H1 (cell line): ENCODE measurements around the gene RPL22L1. TPM values are rescaled to one million over a fixed set of nuclear protein-coding genes. Genes with fewer than 3 reads are reported as not detected.

Source experiments
- CTCF ChIA-PET: fragments of 300-600 bp; sonication (Branson Sonifier 250); formaldehyde crosslinking; loops from one replicate; lab custom pipeline; 2021; ENCODE audit not compliant: partially characterized antibody; lab: Charles Lee
- POLR2A ChIA-PET: fragments of 300-600 bp; sonication (Branson Sonifier 250); formaldehyde crosslinking; loops from one replicate; lab custom pipeline; 2021; ENCODE audit warnings: inconsistent platforms; ENCODE audit not compliant: partially characterized antibody; lab: Charles Lee
- DNase-seq, 2 experiments: peaks; one replicate each; pipeline versions ENCODE4 v3.0.0 to v3.0.0-alpha.2; 2010 to 2022; ENCODE audit warnings: low spot score in 2 of 2, low read depth in 1 of 2, mixed read lengths in 1 of 2
- FAIRE-seq: peaks from 2 replicates; lab custom pipeline; 2011; peaks lifted over from hg19 to GRCh38; lab: Jason Lieb, UNC
- H2AFZ ChIP-seq: 2 replicates; pipeline ENCODE4 v1.8.1; 2012; ENCODE audit warnings: low read length, inconsistent platforms
- H2AK5ac ChIP-seq: 2 replicates; pipeline ENCODE4 v1.6.1; 2013; ENCODE audit warnings: low read depth, low read length
- H2BK120ac ChIP-seq: replicated peaks from 2 replicates; pipeline ENCODE3; 2013; ENCODE audit warnings: low read depth, low read length, inconsistent platforms
- H2BK12ac ChIP-seq: 2 replicates; pipeline ENCODE4 v1.6.1; 2013; ENCODE audit warnings: low read depth, low read length
- H2BK15ac ChIP-seq: 2 replicates; pipeline ENCODE4 v1.6.1; 2013; ENCODE audit warnings: low read length
- H2BK20ac ChIP-seq: 2 replicates; pipeline ENCODE4 v1.6.1; 2013; ENCODE audit warnings: low read length
- H2BK5ac ChIP-seq: 2 replicates; pipeline ENCODE4 v1.6.1; 2013; ENCODE audit warnings: low read depth, low read length
- H3K14ac ChIP-seq: 2 replicates; pipeline ENCODE4 v1.6.1; 2013; ENCODE audit warnings: inconsistent platforms; ENCODE audit not compliant: insufficient read length
- H3K18ac ChIP-seq: 2 replicates; pipeline ENCODE4 v1.6.1; 2013; ENCODE audit warnings: low read length; ENCODE audit errors: extremely low read depth
- H3K23ac ChIP-seq: 2 replicates; pipeline ENCODE4 v1.6.1; 2013; ENCODE audit warnings: inconsistent platforms; ENCODE audit not compliant: insufficient read length
- H3K23me2 ChIP-seq: 2 replicates; pipeline ENCODE4 v1.6.1; 2013; ENCODE audit warnings: low read depth, low read length
- H3K27ac ChIP-seq: 2 replicates; pipeline ENCODE4 v1.6.1; 2011; ENCODE audit warnings: low read depth, low read length, inconsistent platforms
- H3K27me3 ChIP-seq, 4 experiments: replicated peaks in 1 of 4; 1 replicate in 1 of 4; 2 replicates in 3 of 4; pipeline versions ENCODE4 v1.6.1 to v1.8.1; 2011 to 2013; ENCODE audit warnings: low read length in 3 of 4, mild to moderate bottlenecking in 3 of 4, inconsistent platforms in 2 of 4, mixed read lengths in 2 of 4, moderate library complexity in 1 of 4; ENCODE audit not compliant: control insufficient read depth in 3 of 4, insufficient read depth in 3 of 4; ENCODE audit errors: extremely low read depth in 1 of 4
- H3K36me3 ChIP-seq, 4 experiments: 2 replicates each; pipeline versions ENCODE4 v1.6.1 to v1.8.1; 2011 to 2013; ENCODE audit warnings: mild to moderate bottlenecking in 4 of 4, low read length in 3 of 4, moderate library complexity in 2 of 4, control low read depth in 1 of 4, inconsistent platforms in 1 of 4; ENCODE audit not compliant: insufficient read depth in 4 of 4, control insufficient read depth in 2 of 4
- H3K4ac ChIP-seq: replicated peaks from 2 replicates; pipeline ENCODE3; 2013; ENCODE audit warnings: low read length, low read depth, mixed read lengths, inconsistent platforms; ENCODE audit not compliant: insufficient read length
- H3K4me1 ChIP-seq, 4 experiments: replicated peaks in 1 of 4; 1 replicate in 1 of 4; 2 replicates in 3 of 4; pipeline versions ENCODE4 v1.6.1 to v1.8.1; 2011 to 2013; ENCODE audit warnings: low read length in 3 of 4, inconsistent platforms in 2 of 4, mixed read lengths in 1 of 4; ENCODE audit not compliant: insufficient read depth in 4 of 4, control insufficient read depth in 3 of 4
- H3K4me2 ChIP-seq, 2 experiments: 2 replicates each; pipeline versions ENCODE4 v1.6.1 to v1.8.1; 2011 to 2013; ENCODE audit warnings: low read depth in 2 of 2, low read length in 2 of 2, control low read depth in 1 of 2, inconsistent platforms in 1 of 2, mild to moderate bottlenecking in 1 of 2; ENCODE audit not compliant: insufficient read depth in 1 of 2
- H3K4me3 ChIP-seq, 4 experiments: fragments of 200-600, 300-600 bp in 1 of 4; sonication (generic), shearing (Covaris generic), sonication (Bioruptor Twin) in 1 of 4; 2 replicates each; pipeline versions ENCODE4 v1.5.1 to v1.8.1; 2011 to 2016; ENCODE audit warnings: low read length in 4 of 4, low read depth in 3 of 4, control low read depth in 2 of 4, inconsistent platforms in 2 of 4, mild to moderate bottlenecking in 2 of 4, mixed read lengths in 1 of 4, moderate library complexity in 1 of 4; ENCODE audit not compliant: insufficient read depth in 2 of 4; ENCODE audit errors: extremely low read depth in 1 of 4
- H3K56ac ChIP-seq: replicated peaks from 2 replicates; pipeline ENCODE3; 2013; ENCODE audit warnings: low read depth, mild to moderate bottlenecking, mixed read lengths, low read length, inconsistent platforms; ENCODE audit not compliant: insufficient read length
- H3K79me1 ChIP-seq: 2 replicates; pipeline ENCODE4 v1.6.1; 2013; ENCODE audit warnings: low read depth, low read length, control low read depth
- H3K79me2 ChIP-seq, 2 experiments: 2 replicates each; pipeline versions ENCODE4 v1.6.1 to v1.8.1; 2012 to 2013; ENCODE audit warnings: low read length in 2 of 2, mild to moderate bottlenecking in 2 of 2, inconsistent platforms in 1 of 2; ENCODE audit not compliant: insufficient read depth in 2 of 2, control insufficient read depth in 1 of 2
- H3K9ac ChIP-seq, 4 experiments: replicated peaks in 1 of 4; 1 replicate in 1 of 4; 2 replicates in 3 of 4; pipeline versions ENCODE4 v1.6.1 to v1.8.1; 2011 to 2013; ENCODE audit warnings: low read depth in 3 of 4, low read length in 3 of 4, control low read depth in 2 of 4, mild to moderate bottlenecking in 2 of 4, moderate library complexity in 2 of 4, inconsistent platforms in 1 of 4; ENCODE audit errors: extremely low read depth in 1 of 4
- H3K9me3 ChIP-seq, 2 experiments: 2 replicates each; pipeline versions ENCODE4 v1.6.1 to v1.8.1; 2012 to 2013; ENCODE audit warnings: mild to moderate bottlenecking in 2 of 2, moderate library complexity in 2 of 2, control low read depth in 1 of 2, inconsistent platforms in 1 of 2, low read depth in 1 of 2, low read length in 1 of 2, mixed read lengths in 1 of 2; ENCODE audit not compliant: insufficient read depth in 2 of 2
- H4K20me1 ChIP-seq, 2 experiments: replicated peaks in 1 of 2; 2 replicates each; pipeline versions ENCODE3 to v1.8.1; 2011 to 2013; ENCODE audit warnings: inconsistent platforms in 2 of 2, low read length in 2 of 2, mild to moderate bottlenecking in 1 of 2; ENCODE audit not compliant: insufficient read depth in 2 of 2, control insufficient read depth in 1 of 2
- H4K5ac ChIP-seq: 2 replicates; pipeline ENCODE4 v1.6.1; 2013; ENCODE audit warnings: low read length, low read depth, mixed read lengths, inconsistent platforms; ENCODE audit not compliant: insufficient read length
- H4K8ac ChIP-seq: 2 replicates; pipeline ENCODE4 v1.8.0; 2013; ENCODE audit warnings: mild to moderate bottlenecking, moderate library complexity, low read length, inconsistent platforms; ENCODE audit not compliant: insufficient read depth; ENCODE audit errors: extremely low read depth
- H4K91ac ChIP-seq: replicated peaks from 2 replicates; pipeline ENCODE3; 2013; ENCODE audit warnings: low read length, mixed read lengths, inconsistent platforms; ENCODE audit not compliant: insufficient read length
- JUND ChIP-seq: IDR thresholded peaks from 2 replicates; pipeline ENCODE4 v1.6.1; 2011; ENCODE audit warnings: mild to moderate bottlenecking, improper control_type of control experiment, low read length
- POLR2A ChIP-seq, 2 experiments: IDR thresholded peaks; 1 replicate in 1 of 2; 2 replicates in 1 of 2; pipeline ENCODE4 v1.6.1; 2011; ENCODE audit warnings: low read depth in 2 of 2, low read length in 2 of 2, mild to moderate bottlenecking in 2 of 2; ENCODE audit errors: control extremely low read depth in 1 of 2
- SAP30 ChIP-seq: fragments of 300-600 bp; sonication (generic); IDR thresholded peaks from 2 replicates; pipeline ENCODE4 v1.7.1; 2012; ENCODE audit warnings: low read length, moderate library complexity, mild to moderate bottlenecking, inconsistent platforms; ENCODE audit not compliant: insufficient read depth, insufficient replicate concordance
- SIN3A ChIP-seq, 2 experiments: IDR thresholded peaks in 1 of 2; conservative IDR thresholded peaks in 1 of 2; 2 replicates each; pipeline ENCODE4 v1.6.1; 2011 to 2012; ENCODE audit warnings: low read length in 2 of 2, improper control_type of control experiment in 1 of 2, low read depth in 1 of 2, mild to moderate bottlenecking in 1 of 2
- SRF ChIP-seq: IDR thresholded peaks from 2 replicates; pipeline ENCODE4 v1.6.1; 2011; ENCODE audit warnings: mild to moderate bottlenecking, low read depth, low read length, moderate library complexity
- TBP ChIP-seq: IDR thresholded peaks from 2 replicates; pipeline ENCODE4 v1.6.1; 2011; ENCODE audit warnings: low read depth, low read length, improper control_type of control experiment
- ZNF274 ChIP-seq: IDR thresholded peaks from 2 replicates; pipeline ENCODE4 v1.7.0; 2012; ENCODE audit warnings: low read length, borderline replicate concordance; ENCODE audit errors: extremely low read depth
- WGBS, 2 experiments: shearing (Covaris generic) in 1 of 2; methylation state at CpG; one replicate each; pipeline versions ENCODE4 v1.1.6 to v1.1.7; 2013 to 2015; ENCODE audit warnings: low lambda C conversion rate in 2 of 2, mixed read lengths in 2 of 2, inconsistent platforms in 1 of 2, low coverage in 1 of 2, missing lambda C conversion rate in 1 of 2; ENCODE audit not compliant: insufficient replicate concordance in 2 of 2, insufficient coverage in 1 of 2, insufficient read length in 1 of 2; ENCODE audit errors: extremely low coverage in 1 of 2, missing lambda C conversion rate in 1 of 2; 5-methylcytosine and 5-hydroxymethylcytosine counted together
- polyA plus RNA-seq, 7 experiments: library from polyadenylated mRNA; depleted of rRNA in 3 of 7; stranded (reverse) in 5 of 7; unstranded in 2 of 7; fragments of >200 nt in 5 of 7; fragments of 200-250 nt in 2 of 7; gene quantifications; 1 replicate in 5 of 7; 2 replicates in 1 of 7; 4 replicates in 1 of 7; pipeline versions ENCODE4 v1.2.1 to v1.2.3, GENCODE V29; 2011 to 2013; ENCODE audit warnings: missing spikeins in 2 of 7, mixed read lengths in 2 of 7
- total RNA-seq: library from RNA; stranded (reverse); fragmentation: NEBNext Ultra II Directional; extraction: Animal tissue kit (Norgen Biotek cat#: 25700); gene quantifications from 2 replicates; pipeline ENCODE4 v1.2.1, GENCODE V29; 2021

Gene RPL22L1
- total and polyA plus RNA-seq, 2 of the 8 experiments (the other 6 are each of a cell fraction or from before 2014, with no cell fraction given), result 99.9 to 280 TPM

- Histone ChIP-seq H3K27me3 (no peaks in the 10 kb centered on the region), H3K27ac (no peak overlapping the region), H4K8ac (no peak overlapping the region), H2BK15ac (no peak overlapping the region), H3K56ac (no peak overlapping the region), H3K4me2 (peak overlapping the region; percentile 51 to 77), H2AFZ (no peak overlapping the region), H2BK12ac (no peak overlapping the region), H3K23me2 (no peaks in the 10 kb centered on the region), H3K9me3 (no peaks in the 10 kb centered on the region), H3K14ac (no peak overlapping the region), H3K9ac (no peak overlapping the region; a peak in 1 of 7 replicates), H3K23ac (no peak overlapping the region), H3K4ac (no peak overlapping the region), H2BK120ac (no peak overlapping the region), H2AK5ac (no peak overlapping the region), H3K79me1 (no peaks in the 10 kb centered on the region), H4K20me1 (peaks cover 2 to 5% of the 10 kb centered on the region in 2 experiments), H3K79me2 (peaks cover 5 to 25% of the 10 kb centered on the region in 2 experiments; a peak in 3 of 4 replicates), H3K4me1 (peaks cover 0 to 6% (median 2%) of the 10 kb centered on the region in 4 experiments; a peak in 5 of 7 replicates), H2BK20ac (no peak overlapping the region), H3K36me3 (peaks cover 6 to 36% (median 22%) of the 10 kb centered on the region in 4 experiments), H3K4me3 (peak overlapping the region in 3 of 4 experiments; percentile 3 to 80 (median 13); a peak in 4 of 8 replicates), H2BK5ac (no peak overlapping the region), H4K5ac (no peak overlapping the region), H3K18ac (no peak overlapping the region), H4K91ac (no peak overlapping the region)
- WGBS, 2 experiments, result 83% methylated on average over 1 of the region's 1 CpG; no CpG with 5 or more reads in 1 of the 2 experiments
- no peak for DNase-seq
- ChIA-PET CTCF (interaction anchor here (2.0 kb wide), 1 partner anchor 18 kb away, joined by 9 read pairs; no protein-coding TSS in a partner anchor), POLR2A (interaction anchor here (0.7 to 4.0 kb wide), 14 partner anchors 9 to 506 kb away, joined by 3 to 32 read pairs (median 4); no protein-coding TSS in a partner anchor)
- no peak for FAIRE-seq
- no peak for TF ChIP-seq SAP30
- TF ChIP-seq POLR2A (IDR thresholded peaks at IDR 0.05; ENCODE audit: control extremely low read depth in 1 of 2, low read depth in 2 of 2, low read length in 2 of 2), result peak in 1 of 2 experiments; percentile 48; a peak in 1 of 3 replicates
- no peak for TF ChIP-seq ZNF274
- TF ChIP-seq SRF, result no peak
- no peak for TF ChIP-seq SIN3A (conservative IDR thresholded peaks at IDR 0.05 in 1 of 2, IDR thresholded peaks at IDR 0.05 in 1 of 2; ENCODE audit: low read depth in 1 of 2, low read length in 2 of 2)
- TF ChIP-seq TBP, result no peak
- TF ChIP-seq JUND, result no peak
These were observed 2.7 kb downstream of the RPL22L1 start for GRCh38 chr3:170867143-170867937.
